ENCODE measurements around the gene UCP3.

Gene UCP3

DNA sequence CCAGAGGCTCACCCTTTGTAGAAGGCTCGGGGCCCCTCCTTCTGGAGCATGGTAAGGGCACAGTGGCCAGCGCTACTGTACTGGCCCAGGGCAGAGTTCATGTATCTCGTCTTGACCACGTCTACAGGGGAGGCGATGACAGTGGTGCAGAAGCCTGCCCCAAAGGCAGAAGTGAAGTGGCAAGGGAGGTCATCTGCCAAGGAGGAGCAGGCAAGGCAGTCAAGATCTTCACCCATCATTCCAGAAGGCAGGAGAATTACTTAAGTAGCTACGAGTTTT lies 33.5 kb downstream of the UCP3 start:
- H2AK5ac ChIP-seq (ENCODE audit: low read length): no peak overlapping the region
- no peak overlapping the region for H4K8ac ChIP-seq (ENCODE audit: low read depth, low read length)
- H2AFZ ChIP-seq (ENCODE audit: insufficient read depth, low read length, poor library complexity): no peak overlapping the region
- H3K23ac ChIP-seq (ENCODE audit: low read length): no peak overlapping the region
- H3K79me2 ChIP-seq (ENCODE audit: control insufficient read depth, insufficient read depth, low read length, poor library complexity): no peaks in the 10 kb centered on the region
- H3K14ac ChIP-seq (ENCODE audit: low read length): no peak overlapping the region
- H3K36me3 ChIP-seq (ENCODE audit: control insufficient read depth in 1 of 2, insufficient read depth in 2 of 2, low read length in 2 of 2): peaks cover 18 to 37% of the 10 kb centered on the region in 2 experiments
- H4K91ac ChIP-seq (ENCODE audit: low read depth, low read length): no peak overlapping the region
- no peak for DNase-seq
- H3K27me3 ChIP-seq (ENCODE audit: insufficient read depth, low read length): no peaks in the 10 kb centered on the region
- no peak overlapping the region for H2BK120ac ChIP-seq (ENCODE audit: insufficient read depth, low read length, poor library complexity)
- H3K27ac ChIP-seq (ENCODE audit: low read depth, low read length): no peak overlapping the region
- no peak overlapping the region for H3K9ac ChIP-seq (ENCODE audit: low read length)
- no CpG with 5 or more reads among the region's 6 CpGs for WGBS (ENCODE audit: extremely low coverage, insufficient coverage, insufficient read length)
- no peaks in the 10 kb centered on the region for H3K9me3 ChIP-seq (ENCODE audit: insufficient read depth, low read depth, low read length)
- H2BK5ac ChIP-seq (ENCODE audit: low read depth, low read length, poor library complexity): no peak overlapping the region
- H3K4me1 ChIP-seq (ENCODE audit: control insufficient read depth in 1 of 2, insufficient read depth in 2 of 2, low read length in 2 of 2): peaks cover 0 to 5% of the 10 kb centered on the region in 2 experiments
- H3K18ac ChIP-seq (ENCODE audit: low read length): no peak overlapping the region
- no peak overlapping the region for H3K4ac ChIP-seq (ENCODE audit: low read depth, low read length)
- H3K4me2 ChIP-seq (ENCODE audit: low read length): no peak overlapping the region
- no peak overlapping the region for H3K4me3 ChIP-seq (ENCODE audit: low read depth, low read length)
- H4K12ac ChIP-seq (ENCODE audit: low read depth, low read length): no peak overlapping the region
- no peak overlapping the region for H2BK12ac ChIP-seq (ENCODE audit: low read length)
- H3K79me1 ChIP-seq (ENCODE audit: low read length): no peaks in the 10 kb centered on the region

DNA sequence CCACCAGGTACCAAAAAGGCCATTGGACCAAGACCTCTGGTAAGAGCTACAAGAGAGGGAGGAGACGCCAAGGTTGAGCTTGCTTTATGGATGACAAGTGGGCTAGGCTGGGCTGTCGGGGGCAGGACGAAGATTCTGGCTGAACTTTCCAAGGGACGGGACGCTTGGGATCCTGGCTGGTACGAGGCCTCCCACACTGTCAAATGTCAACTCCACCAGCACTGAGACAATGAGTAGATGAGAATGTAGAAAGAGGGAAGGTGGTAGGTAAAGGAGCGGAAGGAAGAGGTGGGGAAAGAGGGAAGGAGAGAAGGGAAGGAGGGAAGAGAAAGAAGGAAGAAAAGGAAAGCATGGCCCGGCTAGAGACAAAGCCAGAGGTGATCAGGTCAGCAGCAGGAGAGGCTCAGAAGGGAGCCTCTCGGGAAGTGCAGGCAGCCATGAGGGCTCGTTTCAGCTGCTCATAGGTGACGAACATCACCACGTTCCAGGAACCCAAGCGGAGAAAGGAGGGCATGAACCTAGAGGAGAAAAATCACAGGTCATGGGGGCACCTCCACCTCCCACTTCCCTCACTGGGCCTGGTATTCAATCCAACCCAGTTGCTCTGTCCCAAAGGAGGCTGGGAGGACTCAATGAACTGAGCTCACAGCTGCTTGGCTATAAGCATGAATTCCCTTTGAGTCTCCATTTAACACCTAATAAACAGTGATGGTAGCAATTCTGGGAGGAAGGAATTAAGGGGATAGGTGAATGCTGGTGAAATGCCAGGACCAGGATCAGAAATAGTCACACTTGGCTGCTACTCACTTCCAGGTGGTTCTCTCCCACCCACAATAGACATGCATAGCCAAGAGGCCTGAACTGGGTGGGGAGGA lies 34.0 kb downstream of the UCP3 start:
- H2AFZ ChIP-seq (ENCODE audit: insufficient read depth, low read length, poor library complexity): no peak overlapping the region
- H3K4me2 ChIP-seq (ENCODE audit: low read length): no peak overlapping the region
- H2BK5ac ChIP-seq (ENCODE audit: low read depth, low read length, poor library complexity): no peak overlapping the region
- H2BK12ac ChIP-seq (ENCODE audit: low read length): no peak overlapping the region
- 100% methylated on average over 1 of the region's 13 CpGs for WGBS (ENCODE audit: extremely low coverage, insufficient coverage, insufficient read length)
- H3K9ac ChIP-seq (ENCODE audit: low read length): no peak overlapping the region
- H3K14ac ChIP-seq (ENCODE audit: low read length): no peak overlapping the region
- H3K4me1 ChIP-seq (ENCODE audit: control insufficient read depth in 1 of 2, insufficient read depth in 2 of 2, low read length in 2 of 2): no peaks in the 10 kb centered on the region
- no peak overlapping the region for H2AK5ac ChIP-seq (ENCODE audit: low read length)
- no peak overlapping the region for H3K4me3 ChIP-seq (ENCODE audit: low read depth, low read length)
- no peak overlapping the region for H4K12ac ChIP-seq (ENCODE audit: low read depth, low read length)
- no peak overlapping the region for H3K23ac ChIP-seq (ENCODE audit: low read length)
- H3K4ac ChIP-seq (ENCODE audit: low read depth, low read length): no peak overlapping the region
- no peak overlapping the region for H2BK120ac ChIP-seq (ENCODE audit: insufficient read depth, low read length, poor library complexity)
- H3K9me3 ChIP-seq (ENCODE audit: insufficient read depth, low read depth, low read length): no peaks in the 10 kb centered on the region
- H3K36me3 ChIP-seq (ENCODE audit: control insufficient read depth in 1 of 2, insufficient read depth in 2 of 2, low read length in 2 of 2): peaks cover 18 to 37% of the 10 kb centered on the region in 2 experiments
- DNase-seq: no peak
- H3K27ac ChIP-seq (ENCODE audit: low read depth, low read length): no peak overlapping the region
- H3K79me1 ChIP-seq (ENCODE audit: low read length): no peaks in the 10 kb centered on the region
- no peak overlapping the region for H4K8ac ChIP-seq (ENCODE audit: low read depth, low read length)
- no peaks in the 10 kb centered on the region for H3K79me2 ChIP-seq (ENCODE audit: control insufficient read depth, insufficient read depth, low read length, poor library complexity)
- no peaks in the 10 kb centered on the region for H3K27me3 ChIP-seq (ENCODE audit: insufficient read depth, low read length)
- no peak overlapping the region for H3K18ac ChIP-seq (ENCODE audit: low read length)
- H4K91ac ChIP-seq (ENCODE audit: low read depth, low read length): no peak overlapping the region

DNA sequence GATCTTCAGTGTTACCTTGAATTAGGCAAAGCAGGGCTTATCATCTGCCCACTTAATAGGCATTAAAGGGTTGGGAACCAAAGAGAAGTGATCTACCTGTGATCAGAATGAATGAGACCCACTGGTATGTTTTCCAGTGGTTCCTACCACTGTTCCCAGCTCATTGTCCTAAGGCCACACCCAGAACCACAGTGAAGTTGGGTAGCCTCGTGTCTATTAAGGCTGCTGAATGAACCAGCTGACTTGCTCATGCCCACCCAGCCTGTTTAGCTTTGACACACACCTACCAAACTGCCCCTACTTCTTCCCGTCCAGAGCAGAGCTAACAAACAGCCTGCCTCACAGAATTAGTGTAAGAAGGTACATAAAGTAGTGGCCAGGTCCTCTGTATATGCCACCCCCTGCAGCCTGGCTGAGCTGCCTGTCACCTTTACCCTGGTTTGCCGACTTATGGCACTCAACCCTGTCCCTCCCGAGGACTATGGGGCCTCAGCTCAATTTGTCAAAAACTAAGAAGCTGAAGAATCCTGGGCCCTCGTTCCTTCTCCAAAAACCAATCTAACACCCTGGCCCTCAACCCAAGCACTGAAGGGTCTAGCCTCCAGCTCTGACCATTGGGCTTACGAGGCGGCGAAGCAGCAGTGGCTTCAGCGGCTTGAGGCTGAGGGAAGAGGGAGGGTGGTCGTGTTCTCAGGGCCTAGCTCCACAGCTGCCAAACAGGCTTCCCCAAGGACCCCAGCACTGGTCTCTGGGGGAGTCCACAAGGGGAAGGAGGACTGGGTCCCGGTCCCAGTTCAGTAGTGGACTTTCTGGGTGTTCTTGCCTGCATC lies 36.0 kb downstream of the UCP3 start:
- no CpG with 5 or more reads among the region's 11 CpGs for WGBS (ENCODE audit: extremely low coverage, insufficient coverage, insufficient read length)
- H2BK120ac ChIP-seq (ENCODE audit: insufficient read depth, low read length, poor library complexity): no peak overlapping the region
- H3K27ac ChIP-seq (ENCODE audit: low read depth, low read length): no peak overlapping the region
- H3K27me3 ChIP-seq (ENCODE audit: insufficient read depth, low read length): no peaks in the 10 kb centered on the region
- H4K91ac ChIP-seq (ENCODE audit: low read depth, low read length): no peak overlapping the region
- H2BK5ac ChIP-seq (ENCODE audit: low read depth, low read length, poor library complexity): no peak overlapping the region
- H4K8ac ChIP-seq (ENCODE audit: low read depth, low read length): no peak overlapping the region
- no peaks in the 10 kb centered on the region for H3K4me1 ChIP-seq (ENCODE audit: control insufficient read depth in 1 of 2, insufficient read depth in 2 of 2, low read length in 2 of 2)
- no peaks in the 10 kb centered on the region for H3K9me3 ChIP-seq (ENCODE audit: insufficient read depth, low read depth, low read length)
- H2AK5ac ChIP-seq (ENCODE audit: low read length): no peak overlapping the region
- no peaks in the 10 kb centered on the region for H3K79me1 ChIP-seq (ENCODE audit: low read length)
- no peak overlapping the region for H2BK12ac ChIP-seq (ENCODE audit: low read length)
- peaks cover 14 to 28% of the 10 kb centered on the region in 2 experiments for H3K36me3 ChIP-seq (ENCODE audit: control insufficient read depth in 1 of 2, insufficient read depth in 2 of 2, low read length in 2 of 2)
- H2AFZ ChIP-seq (ENCODE audit: insufficient read depth, low read length, poor library complexity): no peak overlapping the region
- no peak overlapping the region for H3K4me3 ChIP-seq (ENCODE audit: low read depth, low read length)
- H3K9ac ChIP-seq (ENCODE audit: low read length): no peak overlapping the region
- no peaks in the 10 kb centered on the region for H3K79me2 ChIP-seq (ENCODE audit: control insufficient read depth, insufficient read depth, low read length, poor library complexity)
- H3K23ac ChIP-seq (ENCODE audit: low read length): no peak overlapping the region
- H3K14ac ChIP-seq (ENCODE audit: low read length): no peak overlapping the region
- no peak overlapping the region for H3K18ac ChIP-seq (ENCODE audit: low read length)
- no peak for DNase-seq
- no peak overlapping the region for H3K4me2 ChIP-seq (ENCODE audit: low read length)
- no peak overlapping the region for H4K12ac ChIP-seq (ENCODE audit: low read depth, low read length)
- no peak overlapping the region for H3K4ac ChIP-seq (ENCODE audit: low read depth, low read length)

DNA sequence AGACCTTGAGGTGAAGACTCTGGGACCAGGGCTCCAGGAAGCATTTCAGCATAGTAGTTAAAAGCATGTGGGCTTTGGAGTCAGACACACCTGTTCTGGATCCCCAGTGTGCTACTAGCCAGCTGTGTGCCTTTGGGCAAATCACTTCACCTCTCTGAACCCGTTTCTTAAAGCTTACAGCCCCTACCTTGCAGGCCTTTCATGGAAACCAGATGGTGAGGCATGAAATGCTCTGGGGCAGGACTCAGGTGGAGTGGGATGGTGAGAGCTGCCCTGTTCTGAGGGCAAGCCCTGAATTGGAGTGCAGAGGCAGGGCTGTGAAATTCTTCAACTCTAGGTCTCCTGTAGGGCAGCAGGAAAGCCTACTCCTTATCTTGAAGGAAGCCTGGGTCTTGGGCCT lies 36.7 kb downstream of the UCP3 start:
- no CpG with 5 or more reads among the region's 1 CpG for WGBS (ENCODE audit: extremely low coverage, insufficient coverage, insufficient read length)
- H3K4me2 ChIP-seq (ENCODE audit: low read length): no peak overlapping the region
- no peak overlapping the region for H2BK5ac ChIP-seq (ENCODE audit: low read depth, low read length, poor library complexity)
- H3K9me3 ChIP-seq (ENCODE audit: insufficient read depth, low read depth, low read length): no peaks in the 10 kb centered on the region
- no peak overlapping the region for H3K4ac ChIP-seq (ENCODE audit: low read depth, low read length)
- no peak overlapping the region for H4K91ac ChIP-seq (ENCODE audit: low read depth, low read length)
- H2BK12ac ChIP-seq (ENCODE audit: low read length): no peak overlapping the region
- no peak overlapping the region for H4K8ac ChIP-seq (ENCODE audit: low read depth, low read length)
- no peaks in the 10 kb centered on the region for H3K79me2 ChIP-seq (ENCODE audit: control insufficient read depth, insufficient read depth, low read length, poor library complexity)
- H2BK120ac ChIP-seq (ENCODE audit: insufficient read depth, low read length, poor library complexity): no peak overlapping the region
- no peak overlapping the region for H3K4me3 ChIP-seq (ENCODE audit: low read depth, low read length)
- no peaks in the 10 kb centered on the region for H3K27me3 ChIP-seq (ENCODE audit: insufficient read depth, low read length)
- H4K12ac ChIP-seq (ENCODE audit: low read depth, low read length): no peak overlapping the region
- no peak overlapping the region for H3K27ac ChIP-seq (ENCODE audit: low read depth, low read length)
- H3K18ac ChIP-seq (ENCODE audit: low read length): no peak overlapping the region
- H3K14ac ChIP-seq (ENCODE audit: low read length): no peak overlapping the region
- H3K23ac ChIP-seq (ENCODE audit: low read length): no peak overlapping the region
- H2AFZ ChIP-seq (ENCODE audit: insufficient read depth, low read length, poor library complexity): no peak overlapping the region
- no peak for DNase-seq
- H2AK5ac ChIP-seq (ENCODE audit: low read length): no peak overlapping the region
- no peak overlapping the region for H3K9ac ChIP-seq (ENCODE audit: low read length)
- peaks cover 8 to 23% of the 10 kb centered on the region in 2 experiments for H3K36me3 ChIP-seq (ENCODE audit: control insufficient read depth in 1 of 2, insufficient read depth in 2 of 2, low read length in 2 of 2)
- H3K79me1 ChIP-seq (ENCODE audit: low read length): no peaks in the 10 kb centered on the region
- H3K4me1 ChIP-seq (ENCODE audit: control insufficient read depth in 1 of 2, insufficient read depth in 2 of 2, low read length in 2 of 2): no peaks in the 10 kb centered on the region

Measured in trophoblast cell (in vitro differentiated cells and primary cell).